NCI-H2081 treated with DMSO at 0.1 percent for 48 hours (cell line): ENCODE results near the gene SNPH.
"Not testable (repeated sequence)": the region's sequence is repeated elsewhere in the genome, so short reads cannot be mapped to it uniquely, and the experiment has no call there.

Experiments used
- DNase-seq: peaks from one replicate; lab custom pipeline; 2025; lab: John Stamatoyannopoulos, UW

SNPH gene

GRCh38 chr20:1338096-1338495, 72.0 kb downstream of the SNPH start:
- no peak for DNase-seq

GRCh38 chr20:1338801-1339200, 72.7 kb downstream of the SNPH start:
- no peak for DNase-seq

GRCh38 chr20:1341561-1342265, 75.6 kb downstream of the SNPH start:
- no peak for DNase-seq

GRCh38 chr20:1343446-1344124, 77.5 kb downstream of the SNPH start:
- not testable (repeated sequence) for DNase-seq

- DNase-seq = no peak
These were observed 79.1 kb downstream of the SNPH start for GRCh38 chr20:1345030-1345755.

GRCh38 chr20:1345756-1346093, 79.6 kb downstream of the SNPH start:
- no peak for DNase-seq

GRCh38 chr20:1346315-1346969, 80.3 kb downstream of the SNPH start:
- DNase-seq = no peak

- DNase-seq = no peak
These were observed 87.9 kb downstream of the SNPH start for GRCh38 chr20:1353956-1354355.

- no peak for DNase-seq
These were observed 92.0 kb downstream of the SNPH start for GRCh38 chr20:1357921-1358671.
